Measurements from ENCODE around the gene AHRR.

DNA sequence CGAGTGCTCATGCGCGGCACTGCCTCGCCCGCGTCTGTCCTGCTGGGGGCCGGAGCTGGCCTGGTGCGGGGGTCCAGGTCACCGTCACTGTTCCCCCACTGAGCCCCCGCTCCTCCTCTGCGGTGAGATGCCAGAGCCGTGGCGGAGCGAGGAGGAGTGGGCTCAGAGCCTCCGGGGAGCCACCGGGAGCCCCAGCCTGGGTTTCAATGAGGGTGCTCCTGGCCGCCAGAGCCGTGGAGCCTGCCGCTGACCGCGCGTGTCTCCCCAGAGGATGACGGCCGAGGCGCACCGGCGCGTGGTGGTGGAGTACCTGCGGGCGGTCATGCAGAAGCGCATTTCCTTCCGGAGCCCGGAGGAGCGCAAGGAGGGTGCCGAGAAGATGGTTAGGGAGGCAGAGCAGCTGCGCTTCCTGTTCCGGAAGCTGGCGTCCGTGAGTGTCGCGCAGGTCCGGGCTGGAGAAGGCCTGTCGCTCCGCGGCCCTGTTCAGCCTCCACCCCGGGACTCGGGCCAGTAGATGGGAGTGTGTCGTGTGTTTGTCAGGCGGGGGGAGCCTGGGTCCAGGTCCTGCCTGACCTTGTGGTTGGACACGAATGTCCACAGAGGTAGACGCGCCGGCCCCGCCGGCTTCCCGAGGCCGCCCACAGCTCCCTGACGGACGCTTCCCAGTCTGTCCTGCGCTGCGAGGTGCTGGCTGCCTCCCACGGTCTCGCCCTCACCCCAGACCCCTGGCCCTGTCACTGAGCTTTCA, 143.5 kb downstream of the AHRR start:
- TF ChIP-seq, protein P1, sequence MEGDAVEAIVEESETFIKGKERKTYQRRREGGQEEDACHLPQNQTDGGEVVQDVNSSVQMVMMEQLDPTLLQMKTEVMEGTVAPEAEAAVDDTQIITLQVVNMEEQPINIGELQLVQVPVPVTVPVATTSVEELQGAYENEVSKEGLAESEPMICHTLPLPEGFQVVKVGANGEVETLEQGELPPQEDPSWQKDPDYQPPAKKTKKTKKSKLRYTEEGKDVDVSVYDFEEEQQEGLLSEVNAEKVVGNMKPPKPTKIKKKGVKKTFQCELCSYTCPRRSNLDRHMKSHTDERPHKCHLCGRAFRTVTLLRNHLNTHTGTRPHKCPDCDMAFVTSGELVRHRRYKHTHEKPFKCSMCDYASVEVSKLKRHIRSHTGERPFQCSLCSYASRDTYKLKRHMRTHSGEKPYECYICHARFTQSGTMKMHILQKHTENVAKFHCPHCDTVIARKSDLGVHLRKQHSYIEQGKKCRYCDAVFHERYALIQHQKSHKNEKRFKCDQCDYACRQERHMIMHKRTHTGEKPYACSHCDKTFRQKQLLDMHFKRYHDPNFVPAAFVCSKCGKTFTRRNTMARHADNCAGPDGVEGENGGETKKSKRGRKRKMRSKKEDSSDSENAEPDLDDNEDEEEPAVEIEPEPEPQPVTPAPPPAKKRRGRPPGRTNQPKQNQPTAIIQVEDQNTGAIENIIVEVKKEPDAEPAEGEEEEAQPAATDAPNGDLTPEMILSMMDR (IDR thresholded peaks at IDR 0.05; ENCODE audit: insufficient read depth, low read depth, low read length): no peak
- TF ChIP-seq EZH2 (IDR thresholded peaks at IDR 0.05; ENCODE audit: insufficient read depth, low read length): no peak
